ENCODE measurements around the gene SNU13. TPM values are rescaled to one million over a fixed set of nuclear protein-coding genes. Genes with fewer than 3 reads are reported as not detected.
"Not testable (repeated sequence)": the region's sequence is repeated elsewhere in the genome, so short reads cannot be mapped to it uniquely, and the experiment has no call there.

Gene SNU13
- total RNA-seq, 4 donors from 2014 or later, result 113 to 159 (median 126) TPM

- no peak overlapping the region for H3K27ac ChIP-seq
- H3K9me3 ChIP-seq, result no peaks in the 10 kb centered on the region
- peaks cover 11% of the 10 kb centered on the region for H3K36me3 ChIP-seq
- H3K27me3 ChIP-seq, result no peaks in the 10 kb centered on the region
- 22% methylated on average over 12 of the region's 12 CpGs for WGBS
- H3K4me3 ChIP-seq, result peak overlapping the region; percentile 27
- H3K4me1 ChIP-seq, result peaks cover 15% of the 10 kb centered on the region
- DNase-seq (ENCODE audit: low spot score in 2 of 2), result peak; percentile 95 to 96
- TF ChIP-seq, protein P1, sequence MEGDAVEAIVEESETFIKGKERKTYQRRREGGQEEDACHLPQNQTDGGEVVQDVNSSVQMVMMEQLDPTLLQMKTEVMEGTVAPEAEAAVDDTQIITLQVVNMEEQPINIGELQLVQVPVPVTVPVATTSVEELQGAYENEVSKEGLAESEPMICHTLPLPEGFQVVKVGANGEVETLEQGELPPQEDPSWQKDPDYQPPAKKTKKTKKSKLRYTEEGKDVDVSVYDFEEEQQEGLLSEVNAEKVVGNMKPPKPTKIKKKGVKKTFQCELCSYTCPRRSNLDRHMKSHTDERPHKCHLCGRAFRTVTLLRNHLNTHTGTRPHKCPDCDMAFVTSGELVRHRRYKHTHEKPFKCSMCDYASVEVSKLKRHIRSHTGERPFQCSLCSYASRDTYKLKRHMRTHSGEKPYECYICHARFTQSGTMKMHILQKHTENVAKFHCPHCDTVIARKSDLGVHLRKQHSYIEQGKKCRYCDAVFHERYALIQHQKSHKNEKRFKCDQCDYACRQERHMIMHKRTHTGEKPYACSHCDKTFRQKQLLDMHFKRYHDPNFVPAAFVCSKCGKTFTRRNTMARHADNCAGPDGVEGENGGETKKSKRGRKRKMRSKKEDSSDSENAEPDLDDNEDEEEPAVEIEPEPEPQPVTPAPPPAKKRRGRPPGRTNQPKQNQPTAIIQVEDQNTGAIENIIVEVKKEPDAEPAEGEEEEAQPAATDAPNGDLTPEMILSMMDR (IDR thresholded peaks at IDR 0.05), result peak; percentile 95 to 97
- TF ChIP-seq POLR2AphosphoS5 (IDR thresholded peaks at IDR 0.05) (no peak), EP300 (IDR thresholded peaks at IDR 0.05) (no peak), POLR2A (IDR thresholded peaks at IDR 0.05) (no peak)
These were observed 8.6 kb upstream of the SNU13 start for GRCh38 chr22:41697126-41697775.

DNA sequence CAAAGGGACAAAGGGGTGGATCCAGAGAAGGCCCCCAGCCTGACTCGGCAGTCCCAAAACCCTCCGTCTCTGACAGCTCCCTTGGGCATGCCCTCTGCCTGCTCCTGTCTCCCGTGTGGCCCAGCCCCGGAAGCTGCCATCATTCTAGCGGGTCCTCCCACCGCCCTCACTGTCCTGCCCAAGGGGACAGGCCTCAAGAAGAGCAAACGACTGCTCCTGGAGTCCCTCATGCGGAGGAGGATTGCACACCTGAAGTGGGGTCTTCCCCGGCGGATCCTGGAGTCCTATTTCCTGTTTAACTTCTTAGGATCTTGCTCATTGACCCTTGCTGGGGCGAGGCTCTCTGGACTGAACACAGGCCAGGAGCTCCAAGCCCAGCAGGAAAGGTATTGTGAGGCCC, 8.0 kb upstream of the SNU13 start:
- Histone ChIP-seq H3K36me3 (peaks cover 11% of the 10 kb centered on the region), H3K9me3 (no peaks in the 10 kb centered on the region), H3K27ac (no peak overlapping the region), H3K4me3 (no peak overlapping the region), H3K27me3 (no peaks in the 10 kb centered on the region), H3K4me1 (peaks cover 15% of the 10 kb centered on the region)
- 52% methylated on average over 11 of the region's 11 CpGs for WGBS
- TF ChIP-seq POLR2AphosphoS5 (IDR thresholded peaks at IDR 0.05) (no peak), POLR2A (IDR thresholded peaks at IDR 0.05) (no peak), EP300 (IDR thresholded peaks at IDR 0.05) (no peak)
- TF ChIP-seq, protein P1 (IDR thresholded peaks at IDR 0.05), result no peak
- DNase-seq (ENCODE audit: low spot score in 2 of 2), result no peak

- H3K4me3 ChIP-seq, result no peak overlapping the region
- H3K9me3 ChIP-seq, result no peaks in the 10 kb centered on the region
- peaks cover 15% of the 10 kb centered on the region for H3K4me1 ChIP-seq
- no peak for DNase-seq (ENCODE audit: low spot score in 2 of 2)
- H3K27ac ChIP-seq, result no peak overlapping the region
- no peaks in the 10 kb centered on the region for H3K27me3 ChIP-seq
- 82% methylated on average over 2 of the region's 2 CpGs for WGBS
- peaks cover 11% of the 10 kb centered on the region for H3K36me3 ChIP-seq
- no peak for TF ChIP-seq EP300 (IDR thresholded peaks at IDR 0.05)
- TF ChIP-seq, protein P1 (IDR thresholded peaks at IDR 0.05), result no peak
- no peak for TF ChIP-seq POLR2AphosphoS5 (IDR thresholded peaks at IDR 0.05)
- TF ChIP-seq POLR2A (IDR thresholded peaks at IDR 0.05), result no peak
These were observed 6.5 kb upstream of the SNU13 start for GRCh38 chr22:41695211-41695610.

DNA sequence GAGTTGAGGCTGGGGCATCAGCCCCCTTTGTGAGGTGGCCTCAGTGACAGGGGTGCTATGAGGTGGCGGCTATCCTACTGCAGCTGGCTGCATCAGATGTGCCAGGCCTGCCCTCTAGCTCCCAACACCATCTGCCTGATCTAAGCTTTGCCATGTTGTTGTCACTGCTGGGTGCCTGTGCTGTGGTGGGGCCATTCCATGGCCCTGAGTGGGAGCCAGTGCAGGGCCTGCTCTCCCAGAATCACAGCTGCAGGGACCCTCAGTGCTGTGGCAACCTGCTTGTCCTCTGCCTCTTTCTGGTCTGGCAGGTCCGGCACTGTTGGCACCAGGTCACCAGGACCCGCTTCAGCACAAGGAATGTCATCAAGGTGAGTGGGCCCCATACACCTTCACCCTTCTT, 1.8 kb upstream of the SNU13 start:
- Histone ChIP-seq H3K27ac (no peak overlapping the region), H3K27me3 (no peaks in the 10 kb centered on the region), H3K4me3 (no peak overlapping the region), H3K9me3 (no peaks in the 10 kb centered on the region), H3K4me1 (peaks cover 21% of the 10 kb centered on the region), H3K36me3 (peaks cover 11% of the 10 kb centered on the region)
- no peak for DNase-seq (ENCODE audit: low spot score in 2 of 2)
- TF ChIP-seq, protein P1 (IDR thresholded peaks at IDR 0.05), result no peak
- no peak for TF ChIP-seq POLR2A (IDR thresholded peaks at IDR 0.05)
- no peak for TF ChIP-seq POLR2AphosphoS5 (IDR thresholded peaks at IDR 0.05)
- no peak for TF ChIP-seq EP300 (IDR thresholded peaks at IDR 0.05)
- WGBS, result 75% methylated on average over 3 of the region's 3 CpGs

DNA sequence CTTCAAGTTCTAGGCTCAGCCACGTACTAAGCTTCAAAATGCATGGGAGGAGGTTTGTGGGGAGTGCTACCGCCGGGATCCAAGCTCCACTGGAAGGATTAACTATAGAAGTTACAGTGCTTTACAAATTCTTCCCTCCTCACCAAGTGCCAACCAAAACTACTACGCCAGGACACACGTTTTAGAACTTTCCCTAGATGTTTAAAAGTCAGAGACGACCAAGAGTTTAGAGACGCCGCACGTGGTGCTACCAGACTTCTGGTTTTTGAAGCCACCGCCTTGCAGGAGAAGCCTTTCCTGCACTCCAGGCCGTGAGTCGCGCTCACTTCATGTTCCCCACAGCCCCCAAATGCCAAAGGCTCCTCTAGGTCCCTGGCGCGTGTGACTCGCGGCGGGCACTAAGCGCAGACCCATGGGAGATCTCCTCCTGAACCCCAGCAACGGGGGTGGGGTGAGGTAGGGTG, 734 bp downstream of the SNU13 start:
- TF ChIP-seq EP300 (IDR thresholded peaks at IDR 0.05), result no peak
- TF ChIP-seq POLR2A (IDR thresholded peaks at IDR 0.05), result no peak
- no peak for TF ChIP-seq POLR2AphosphoS5 (IDR thresholded peaks at IDR 0.05)
- TF ChIP-seq, protein P1 (IDR thresholded peaks at IDR 0.05), result no peak

DNA sequence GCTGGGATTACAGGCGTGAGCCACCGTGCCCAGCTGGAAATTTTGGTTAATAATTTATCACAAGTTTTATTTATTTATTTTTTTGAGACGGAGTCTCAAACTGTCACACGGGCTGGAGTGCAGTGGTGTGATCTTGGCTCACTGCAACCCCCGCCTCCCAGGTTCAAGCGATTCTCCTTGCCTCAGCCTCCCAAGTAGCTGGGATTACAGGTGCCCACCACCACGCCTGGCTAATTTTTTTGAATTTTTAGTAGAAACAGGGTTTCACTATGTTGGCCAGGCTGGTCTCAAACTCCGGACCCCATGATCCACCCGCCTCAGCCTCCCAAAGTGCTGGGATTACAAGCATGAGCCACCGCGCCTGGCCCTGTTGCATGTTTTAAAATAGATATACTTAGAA, 1.8 kb downstream of the SNU13 start:
- not testable (repeated sequence) for H3K36me3 ChIP-seq; H3K27ac ChIP-seq; DNase-seq (ENCODE audit: low spot score in 2 of 2); H3K9me3 ChIP-seq; H3K27me3 ChIP-seq
- Histone ChIP-seq H3K4me1 (peaks cover 25% of the 10 kb centered on the region), H3K4me3 (peak overlapping the region; percentile 66)
- 91% methylated on average over 11 of the region's 11 CpGs for WGBS

More for the DNA sequence above, 734 bp downstream of the SNU13 start:
- H3K36me3 ChIP-seq, result no peaks in the 10 kb centered on the region
- DNase-seq (ENCODE audit: low spot score in 2 of 2), result no peak
- no peaks in the 10 kb centered on the region for H3K9me3 ChIP-seq
- 3% methylated on average over 20 of the region's 20 CpGs for WGBS
- H3K4me1 ChIP-seq, result peaks cover 21% of the 10 kb centered on the region
- H3K4me3 ChIP-seq, result peak overlapping the region; percentile 66
- H3K27ac ChIP-seq, result peak overlapping the region; percentile 95
- H3K27me3 ChIP-seq, result no peaks in the 10 kb centered on the region
